HepG2 (cell line): ENCODE results near the gene PRKD2. TPM values are rescaled to one million over a fixed set of nuclear protein-coding genes. Genes with fewer than 3 reads are reported as not detected.

ENCODE experiments used
- BORCS8-MEF2B ChIP-seq: sonication (generic); formaldehyde crosslinking; IDR thresholded peaks from 2 replicates; pipeline ENCODE4 v1.8.0; 2022; ENCODE audit warnings: mild to moderate bottlenecking, missing genetic modification reagents
- IRF2 ChIP-seq: IDR thresholded peaks from 2 replicates; pipeline ENCODE4 v1.6.1; 2018; ENCODE audit warnings: missing genetic modification reagents, missing compliant biosample characterization
- KDM5B ChIP-seq: sonication (generic); formaldehyde crosslinking; IDR thresholded peaks from 2 replicates; pipeline ENCODE4 v1.4.0; 2020; ENCODE audit warnings: missing genetic modification reagents, mild to moderate bottlenecking, borderline replicate concordance
- MYC ChIP-seq: sonication (generic); formaldehyde crosslinking; IDR thresholded peaks from 2 replicates; pipeline ENCODE4 v1.9.0; 2021; ENCODE audit warnings: missing genetic modification reagents, borderline replicate concordance
- SALL1 ChIP-seq: sonication (generic); formaldehyde crosslinking; IDR thresholded peaks from 2 replicates; pipeline ENCODE4 v1.8.0; 2022; ENCODE audit warnings: mild to moderate bottlenecking, missing genetic modification reagents
- SAP130 ChIP-seq: IDR thresholded peaks from 2 replicates; pipeline ENCODE4 v1.6.1; 2016; ENCODE audit warnings: low read depth
- SMYD3 ChIP-seq: sonication (generic); formaldehyde crosslinking; IDR thresholded peaks from 2 replicates; pipeline ENCODE4 v1.8.1; 2023; ENCODE audit warnings: mild to moderate bottlenecking, missing genetic modification reagents
- SOX6 ChIP-seq, 2 experiments: fragments of 450-650 bp in 1 of 2; sonication (generic) in 1 of 2; formaldehyde crosslinking in 1 of 2; IDR thresholded peaks; 2 replicates each; pipeline versions ENCODE4 v1.4.0 to v1.6.1; 2017 to 2020; ENCODE audit warnings: antibody characterized with exemption in 1 of 2, mild to moderate bottlenecking in 1 of 2, missing genetic modification reagents in 1 of 2
- TEAD3 ChIP-seq: optimal IDR thresholded peaks from 2 replicates; pipeline ENCODE3; 2016; ENCODE audit warnings: borderline replicate concordance
- YY1 ChIP-seq: IDR thresholded peaks from 2 replicates; pipeline ENCODE4 v1.6.1; 2011; ENCODE audit warnings: low read length, low read depth, moderate library complexity, mild to moderate bottlenecking; ENCODE audit not compliant: insufficient read depth, insufficient replicate concordance
- ZFP36L2 ChIP-seq: sonication (generic); formaldehyde crosslinking; IDR thresholded peaks from 2 replicates; pipeline ENCODE4 v1.4.0; 2020; ENCODE audit warnings: missing genetic modification reagents
- ZNF121 ChIP-seq: sonication (generic); formaldehyde crosslinking; IDR thresholded peaks from 2 replicates; pipeline ENCODE4 v1.5.0; 2020; ENCODE audit warnings: mild to moderate bottlenecking, missing genetic modification reagents
- ZNF251 ChIP-seq: sonication (generic); formaldehyde crosslinking; IDR thresholded peaks from 2 replicates; pipeline ENCODE4 v1.9.0; 2021; ENCODE audit warnings: mild to moderate bottlenecking, missing genetic modification reagents
- ZNF552 ChIP-seq: sonication (generic); formaldehyde crosslinking; IDR thresholded peaks from 2 replicates; pipeline ENCODE4 v1.9.0; 2022; ENCODE audit warnings: missing genetic modification reagents, mild to moderate bottlenecking, borderline replicate concordance
- polyA plus RNA-seq, 8 experiments: library from polyadenylated mRNA; depleted of rRNA in 3 of 8; stranded (reverse) in 7 of 8; unstranded in 1 of 8; fragments of >200 nt; fragmentation: Illumina TruSeq in 4 of 8; extraction: Trizol in 4 of 8; gene quantifications; 2 replicates each; pipeline versions ENCODE4 v1.2.1 to v1.2.3, GENCODE V29; 2011 to 2016; ENCODE audit warnings: low read depth in 4 of 8, missing spikeins in 1 of 8, mixed read lengths in 1 of 8; ENCODE audit not compliant: insufficient read depth in 1 of 8
- total RNA-seq, 5 experiments: library from RNA; depleted of rRNA; stranded (reverse); fragments of >200 nt; fragmentation: Illumina TruSeq; extraction: Trizol; gene quantifications; 2 replicates each; pipeline ENCODE4 v1.2.3, GENCODE V29; 2016; ENCODE audit warnings: low read depth in 1 of 5
- TF ChIP-seq, protein P1 (sequence below): sonication (generic); formaldehyde crosslinking; conservative IDR thresholded peaks from 2 replicates; pipeline ENCODE4 v1.4.0; 2020; ENCODE audit warnings: missing genetic modification reagents
- TF ChIP-seq, protein P2 (sequence below): sonication (generic); formaldehyde crosslinking; IDR thresholded peaks from 2 replicates; pipeline ENCODE4 v1.4.0; 2020; ENCODE audit warnings: missing genetic modification reagents
- TF ChIP-seq, protein P3 (sequence below): sonication (generic); formaldehyde crosslinking; IDR thresholded peaks from 2 replicates; pipeline ENCODE4 v1.5.0; 2020; ENCODE audit warnings: mild to moderate bottlenecking, missing genetic modification reagents, moderate library complexity
- TF ChIP-seq, protein P4 (sequence below): sonication (generic); formaldehyde crosslinking; IDR thresholded peaks from 2 replicates; pipeline ENCODE4 v1.5.0; 2020; ENCODE audit warnings: mild to moderate bottlenecking, missing genetic modification reagents
- TF ChIP-seq, protein P5 (sequence below): sonication (generic); formaldehyde crosslinking; IDR thresholded peaks from 2 replicates; pipeline ENCODE4 v1.4.0; 2020; ENCODE audit warnings: missing genetic modification reagents

The PRKD2 gene
- total and polyA plus RNA-seq, 2 of the 13 experiments (the other 11 are each of a cell fraction or from before 2014, with no cell fraction given): 6.7 to 7.3 TPM

DNA sequence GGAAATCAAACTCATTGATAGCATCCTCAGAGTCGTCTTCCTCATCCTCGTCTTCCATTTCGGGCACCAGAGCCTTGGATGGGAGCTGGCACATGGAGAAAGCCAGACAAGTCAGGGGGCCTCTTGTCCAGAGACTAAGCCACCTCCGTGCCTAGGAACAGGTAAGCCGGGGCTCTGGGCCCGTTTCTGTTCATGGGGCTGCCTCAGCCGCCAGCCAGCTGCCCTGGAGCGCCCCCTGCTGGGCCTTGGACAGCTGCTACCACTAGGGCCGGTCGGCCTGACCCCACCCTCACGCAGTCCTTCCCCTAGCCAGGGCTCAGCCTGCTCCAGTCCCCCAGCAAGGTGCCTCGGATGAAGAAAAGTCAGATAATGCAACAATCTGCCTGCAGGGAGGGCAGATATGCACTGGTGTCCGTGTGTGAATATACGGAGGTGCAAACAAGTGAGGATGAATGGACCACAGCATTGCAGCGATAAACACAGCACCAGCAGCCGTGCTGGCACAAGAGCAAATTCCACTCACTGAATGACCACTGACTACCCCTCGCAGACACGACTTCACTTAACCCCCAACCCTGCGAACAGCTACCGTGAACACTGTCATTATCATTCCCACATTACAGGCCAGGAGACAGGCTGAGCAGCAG lies 11.9 kb upstream of the PRKD2 start (continued):
- TF ChIP-seq, protein P1, sequence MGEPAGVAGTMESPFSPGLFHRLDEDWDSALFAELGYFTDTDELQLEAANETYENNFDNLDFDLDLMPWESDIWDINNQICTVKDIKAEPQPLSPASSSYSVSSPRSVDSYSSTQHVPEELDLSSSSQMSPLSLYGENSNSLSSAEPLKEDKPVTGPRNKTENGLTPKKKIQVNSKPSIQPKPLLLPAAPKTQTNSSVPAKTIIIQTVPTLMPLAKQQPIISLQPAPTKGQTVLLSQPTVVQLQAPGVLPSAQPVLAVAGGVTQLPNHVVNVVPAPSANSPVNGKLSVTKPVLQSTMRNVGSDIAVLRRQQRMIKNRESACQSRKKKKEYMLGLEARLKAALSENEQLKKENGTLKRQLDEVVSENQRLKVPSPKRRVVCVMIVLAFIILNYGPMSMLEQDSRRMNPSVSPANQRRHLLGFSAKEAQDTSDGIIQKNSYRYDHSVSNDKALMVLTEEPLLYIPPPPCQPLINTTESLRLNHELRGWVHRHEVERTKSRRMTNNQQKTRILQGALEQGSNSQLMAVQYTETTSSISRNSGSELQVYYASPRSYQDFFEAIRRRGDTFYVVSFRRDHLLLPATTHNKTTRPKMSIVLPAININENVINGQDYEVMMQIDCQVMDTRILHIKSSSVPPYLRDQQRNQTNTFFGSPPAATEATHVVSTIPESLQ (CRISPR knock-in tag): no peak
- TF ChIP-seq, protein P2, sequence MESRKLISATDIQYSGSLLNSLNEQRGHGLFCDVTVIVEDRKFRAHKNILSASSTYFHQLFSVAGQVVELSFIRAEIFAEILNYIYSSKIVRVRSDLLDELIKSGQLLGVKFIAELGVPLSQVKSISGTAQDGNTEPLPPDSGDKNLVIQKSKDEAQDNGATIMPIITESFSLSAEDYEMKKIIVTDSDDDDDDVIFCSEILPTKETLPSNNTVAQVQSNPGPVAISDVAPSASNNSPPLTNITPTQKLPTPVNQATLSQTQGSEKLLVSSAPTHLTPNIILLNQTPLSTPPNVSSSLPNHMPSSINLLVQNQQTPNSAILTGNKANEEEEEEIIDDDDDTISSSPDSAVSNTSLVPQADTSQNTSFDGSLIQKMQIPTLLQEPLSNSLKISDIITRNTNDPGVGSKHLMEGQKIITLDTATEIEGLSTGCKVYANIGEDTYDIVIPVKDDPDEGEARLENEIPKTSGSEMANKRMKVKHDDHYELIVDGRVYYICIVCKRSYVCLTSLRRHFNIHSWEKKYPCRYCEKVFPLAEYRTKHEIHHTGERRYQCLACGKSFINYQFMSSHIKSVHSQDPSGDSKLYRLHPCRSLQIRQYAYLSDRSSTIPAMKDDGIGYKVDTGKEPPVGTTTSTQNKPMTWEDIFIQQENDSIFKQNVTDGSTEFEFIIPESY (CRISPR knock-in tag): peak; percentile 63
- TF ChIP-seq ZNF121 (peak; percentile 64; the same call in 1 of the 2 replicates), ZNF251 (CRISPR knock-in tag) (no peak), MYC (CRISPR knock-in tag) (no peak), YY1 (no peak), SALL1 (CRISPR knock-in tag) (peak; percentile 20; the same call in 1 of the 2 replicates), BORCS8-MEF2B (no peak), TEAD3 (CRISPR knock-in tag) (peak; percentile 16), ZNF552 (CRISPR knock-in tag) (no peak), KDM5B (CRISPR knock-in tag) (peak; percentile 30; the same call in 1 of the 2 replicates), ZFP36L2 (CRISPR knock-in tag) (no peak), SOX6 (IDR thresholded peaks at IDR 0.05) (no peak), SOX6 (CRISPR knock-in tag; IDR thresholded peaks at IDR 0.05) (no peak), SAP130 (CRISPR knock-in tag) (0 out of 2 replicates have a peak, but pooled peaks have one; percentile 26), SMYD3 (CRISPR knock-in tag) (no peak), IRF2 (CRISPR knock-in tag) (0 out of 2 replicates have a peak, but pooled peaks have one; percentile 21)
- TF ChIP-seq, protein P3, sequence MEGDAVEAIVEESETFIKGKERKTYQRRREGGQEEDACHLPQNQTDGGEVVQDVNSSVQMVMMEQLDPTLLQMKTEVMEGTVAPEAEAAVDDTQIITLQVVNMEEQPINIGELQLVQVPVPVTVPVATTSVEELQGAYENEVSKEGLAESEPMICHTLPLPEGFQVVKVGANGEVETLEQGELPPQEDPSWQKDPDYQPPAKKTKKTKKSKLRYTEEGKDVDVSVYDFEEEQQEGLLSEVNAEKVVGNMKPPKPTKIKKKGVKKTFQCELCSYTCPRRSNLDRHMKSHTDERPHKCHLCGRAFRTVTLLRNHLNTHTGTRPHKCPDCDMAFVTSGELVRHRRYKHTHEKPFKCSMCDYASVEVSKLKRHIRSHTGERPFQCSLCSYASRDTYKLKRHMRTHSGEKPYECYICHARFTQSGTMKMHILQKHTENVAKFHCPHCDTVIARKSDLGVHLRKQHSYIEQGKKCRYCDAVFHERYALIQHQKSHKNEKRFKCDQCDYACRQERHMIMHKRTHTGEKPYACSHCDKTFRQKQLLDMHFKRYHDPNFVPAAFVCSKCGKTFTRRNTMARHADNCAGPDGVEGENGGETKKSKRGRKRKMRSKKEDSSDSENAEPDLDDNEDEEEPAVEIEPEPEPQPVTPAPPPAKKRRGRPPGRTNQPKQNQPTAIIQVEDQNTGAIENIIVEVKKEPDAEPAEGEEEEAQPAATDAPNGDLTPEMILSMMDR (CRISPR knock-in tag): peak; percentile 94
- TF ChIP-seq, protein P4, sequence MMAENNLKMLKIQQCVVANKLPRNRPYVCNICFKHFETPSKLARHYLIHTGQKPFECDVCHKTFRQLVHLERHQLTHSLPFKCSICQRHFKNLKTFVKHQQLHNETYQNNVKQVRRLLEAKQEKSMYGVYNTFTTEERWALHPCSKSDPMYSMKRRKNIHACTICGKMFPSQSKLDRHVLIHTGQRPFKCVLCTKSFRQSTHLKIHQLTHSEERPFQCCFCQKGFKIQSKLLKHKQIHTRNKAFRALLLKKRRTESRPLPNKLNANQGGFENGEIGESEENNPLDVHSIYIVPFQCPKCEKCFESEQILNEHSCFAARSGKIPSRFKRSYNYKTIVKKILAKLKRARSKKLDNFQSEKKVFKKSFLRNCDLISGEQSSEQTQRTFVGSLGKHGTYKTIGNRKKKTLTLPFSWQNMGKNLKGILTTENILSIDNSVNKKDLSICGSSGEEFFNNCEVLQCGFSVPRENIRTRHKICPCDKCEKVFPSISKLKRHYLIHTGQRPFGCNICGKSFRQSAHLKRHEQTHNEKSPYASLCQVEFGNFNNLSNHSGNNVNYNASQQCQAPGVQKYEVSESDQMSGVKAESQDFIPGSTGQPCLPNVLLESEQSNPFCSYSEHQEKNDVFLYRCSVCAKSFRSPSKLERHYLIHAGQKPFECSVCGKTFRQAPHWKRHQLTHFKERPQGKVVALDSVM (CRISPR knock-in tag): no peak
- TF ChIP-seq, protein P5, sequence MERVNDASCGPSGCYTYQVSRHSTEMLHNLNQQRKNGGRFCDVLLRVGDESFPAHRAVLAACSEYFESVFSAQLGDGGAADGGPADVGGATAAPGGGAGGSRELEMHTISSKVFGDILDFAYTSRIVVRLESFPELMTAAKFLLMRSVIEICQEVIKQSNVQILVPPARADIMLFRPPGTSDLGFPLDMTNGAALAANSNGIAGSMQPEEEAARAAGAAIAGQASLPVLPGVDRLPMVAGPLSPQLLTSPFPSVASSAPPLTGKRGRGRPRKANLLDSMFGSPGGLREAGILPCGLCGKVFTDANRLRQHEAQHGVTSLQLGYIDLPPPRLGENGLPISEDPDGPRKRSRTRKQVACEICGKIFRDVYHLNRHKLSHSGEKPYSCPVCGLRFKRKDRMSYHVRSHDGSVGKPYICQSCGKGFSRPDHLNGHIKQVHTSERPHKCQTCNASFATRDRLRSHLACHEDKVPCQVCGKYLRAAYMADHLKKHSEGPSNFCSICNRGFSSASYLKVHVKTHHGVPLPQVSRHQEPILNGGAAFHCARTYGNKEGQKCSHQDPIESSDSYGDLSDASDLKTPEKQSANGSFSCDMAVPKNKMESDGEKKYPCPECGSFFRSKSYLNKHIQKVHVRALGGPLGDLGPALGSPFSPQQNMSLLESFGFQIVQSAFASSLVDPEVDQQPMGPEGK (CRISPR knock-in tag): 0 out of 2 replicates have a peak, but pooled peaks have one; percentile 36
